Measurements from ENCODE around the gene ABI3. TPM values are rescaled to one million over a fixed set of nuclear protein-coding genes. Genes with fewer than 3 reads are reported as not detected.

ABI3 gene
- total and polyA plus RNA-seq, 2 donors (not counting 1 experiment from before 2014, with no cell fraction given) = 15.6 to 23.3 TPM

DNA sequence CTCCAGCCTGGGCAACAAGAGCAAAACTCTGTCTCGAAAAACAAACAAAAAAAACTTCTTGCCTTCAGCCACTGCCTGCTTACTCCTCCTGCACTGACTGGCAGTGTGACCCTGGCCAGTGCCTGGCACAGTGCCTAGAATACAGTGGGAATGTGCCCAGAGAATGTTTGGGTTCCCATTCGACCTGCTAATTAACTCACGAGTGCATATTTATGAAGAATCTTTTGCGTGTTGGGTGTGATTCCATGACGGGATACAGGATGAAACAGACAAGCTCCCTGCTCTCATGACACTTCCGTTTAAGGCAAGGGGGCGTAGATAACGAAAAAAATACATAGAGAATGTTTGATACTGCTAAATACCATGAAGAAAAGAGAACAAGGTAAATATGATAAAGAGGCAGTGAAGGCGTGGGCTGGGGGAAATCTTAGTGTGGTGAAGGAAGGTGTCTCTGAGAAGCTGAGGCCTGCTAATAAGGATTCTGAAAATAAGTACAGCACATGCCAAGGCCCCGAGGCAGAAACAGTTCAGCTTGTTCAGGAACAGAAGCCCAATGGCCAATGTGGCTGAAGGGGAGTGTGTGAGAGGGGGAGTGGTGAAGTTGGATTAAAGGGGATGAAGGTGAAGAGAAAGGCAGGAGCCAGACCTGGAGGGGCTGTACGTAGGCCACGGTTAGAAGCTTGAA lies 4.3 kb downstream of the ABI3 start:
- no peaks in the 10 kb centered on the region for H3K9me3 Mint-ChIP-seq (ENCODE audit: insufficient read depth)
- no peak overlapping the region for H3K4me3 ChIP-seq (ENCODE audit: control extremely low read depth in 1 of 5, extremely low read depth in 1 of 5, insufficient read depth in 1 of 5, low read depth in 2 of 5, low read length in 4 of 5)
- H3K9me3 ChIP-seq (ENCODE audit: control extremely low read depth in 1 of 3, control insufficient read depth in 2 of 3, insufficient read depth in 1 of 3, low read length in 2 of 3) = peaks cover 0 to 6% (median 0%) of the 10 kb centered on the region in 3 donors
- peaks cover 3 to 7% of the 10 kb centered on the region in 2 experiments for H3K36me3 ChIP-seq (replicated peaks in 1 of 2; ENCODE audit: control extremely low read depth in 1 of 2, control insufficient read depth in 1 of 2, extremely low read depth in 1 of 2, insufficient read depth in 2 of 2, low read length in 1 of 2)
- peak overlapping the region; percentile 66 for H3K4me3 Mint-ChIP-seq
- intact Hi-C loops (cut with micrococcal nuclease) = no loop called here
- H3K27ac ChIP-seq (ENCODE audit: low read length in 2 of 2) = peak overlapping the region; percentile 15 to 64
- H3K4me2 ChIP-seq (replicated peaks; ENCODE audit: low read depth, low read length, poor library complexity, severe bottlenecking) = peak overlapping the region; percentile 39
- no peak overlapping the region for H3K9ac ChIP-seq (ENCODE audit: low read length)
- H3K27ac Mint-ChIP-seq = peak overlapping the region; percentile 87
- no peak overlapping the region for H2AFZ ChIP-seq (ENCODE audit: insufficient read depth, low read depth, low read length, poor library complexity, severe bottlenecking)
- WGBS (ENCODE audit: insufficient coverage) = 59% methylated on average over 10 of the region's 12 CpGs
- peaks cover 70% of the 10 kb centered on the region for H3K79me2 ChIP-seq (ENCODE audit: control insufficient read depth, insufficient read depth, low read length)
- CTCF ChIA-PET = interaction anchor here (0.7 to 11.9 kb wide), 8 partner anchors 8 to 34 kb away, joined by 3 to 140 read pairs (median 5); partner anchors contain the start of gene PHOSPHO1
- TF ChIP-seq EZH2 (IDR thresholded peaks at IDR 0.05; ENCODE audit: borderline replicate concordance, insufficient read depth, low read depth, low read length, poor library complexity, severe bottlenecking) = no peak
- TF ChIP-seq, protein P1, sequence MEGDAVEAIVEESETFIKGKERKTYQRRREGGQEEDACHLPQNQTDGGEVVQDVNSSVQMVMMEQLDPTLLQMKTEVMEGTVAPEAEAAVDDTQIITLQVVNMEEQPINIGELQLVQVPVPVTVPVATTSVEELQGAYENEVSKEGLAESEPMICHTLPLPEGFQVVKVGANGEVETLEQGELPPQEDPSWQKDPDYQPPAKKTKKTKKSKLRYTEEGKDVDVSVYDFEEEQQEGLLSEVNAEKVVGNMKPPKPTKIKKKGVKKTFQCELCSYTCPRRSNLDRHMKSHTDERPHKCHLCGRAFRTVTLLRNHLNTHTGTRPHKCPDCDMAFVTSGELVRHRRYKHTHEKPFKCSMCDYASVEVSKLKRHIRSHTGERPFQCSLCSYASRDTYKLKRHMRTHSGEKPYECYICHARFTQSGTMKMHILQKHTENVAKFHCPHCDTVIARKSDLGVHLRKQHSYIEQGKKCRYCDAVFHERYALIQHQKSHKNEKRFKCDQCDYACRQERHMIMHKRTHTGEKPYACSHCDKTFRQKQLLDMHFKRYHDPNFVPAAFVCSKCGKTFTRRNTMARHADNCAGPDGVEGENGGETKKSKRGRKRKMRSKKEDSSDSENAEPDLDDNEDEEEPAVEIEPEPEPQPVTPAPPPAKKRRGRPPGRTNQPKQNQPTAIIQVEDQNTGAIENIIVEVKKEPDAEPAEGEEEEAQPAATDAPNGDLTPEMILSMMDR (IDR thresholded peaks at IDR 0.05) = no peak
- peaks cover 10% of the 10 kb centered on the region for H4K20me1 ChIP-seq (ENCODE audit: control insufficient read depth, insufficient read depth, low read length, poor library complexity, severe bottlenecking)
- H3K27me3 ChIP-seq (replicated peaks in 1 of 4; ENCODE audit: control extremely low read depth in 1 of 4, control insufficient read depth in 3 of 4, insufficient read depth in 4 of 4, low read length in 3 of 4) = no peaks in the 10 kb centered on the region
- peaks cover 87% of the 10 kb centered on the region for H3K4me1 Mint-ChIP-seq
- ATAC-seq (ENCODE audit: low read depth) (no peak), DNase-seq (peak; percentile 19)
- POLR2A ChIA-PET = interaction anchor here (2.3 kb wide), 1 partner anchor 22 kb away, joined by 19 read pairs; no protein-coding TSS in a partner anchor
- no peaks in the 10 kb centered on the region for H3K27me3 Mint-ChIP-seq
- H3K4me1 ChIP-seq (ENCODE audit: control insufficient read depth in 2 of 2, insufficient read depth in 2 of 2, low read length in 2 of 2) = peaks cover 92 to 100% of the 10 kb centered on the region in 2 donors

DNA sequence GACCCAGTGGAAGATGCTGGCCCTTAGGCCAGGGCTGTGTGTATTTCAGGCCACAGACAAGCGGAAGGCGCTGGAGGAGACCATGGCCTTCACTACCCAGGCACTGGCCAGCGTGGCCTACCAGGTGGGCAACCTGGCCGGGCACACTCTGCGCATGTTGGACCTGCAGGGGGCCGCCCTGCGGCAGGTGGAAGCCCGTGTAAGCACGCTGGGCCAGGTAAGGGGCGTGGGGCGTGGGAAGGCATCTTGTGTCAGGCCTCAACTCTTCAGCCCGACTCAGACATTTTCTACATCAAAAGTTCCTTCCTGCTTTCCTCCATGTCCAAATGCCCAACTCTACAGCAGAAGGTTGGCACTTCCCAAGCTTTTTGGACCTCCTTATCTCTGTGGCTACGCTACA lies 6.0 kb downstream of the ABI3 start:
- no peaks in the 10 kb centered on the region for H3K9me3 Mint-ChIP-seq (ENCODE audit: insufficient read depth)
- Histone ChIP-seq H3K4me1 (ENCODE audit: control insufficient read depth in 2 of 2, insufficient read depth in 2 of 2, low read length in 2 of 2) (peaks cover 85 to 90% of the 10 kb centered on the region in 2 donors), H3K9ac (ENCODE audit: low read length) (no peak overlapping the region), H3K27ac (ENCODE audit: low read length in 2 of 2) (peak overlapping the region; percentile 28 to 93), H3K4me2 (replicated peaks; ENCODE audit: low read depth, low read length, poor library complexity, severe bottlenecking) (peak overlapping the region; percentile 81), H3K9me3 (ENCODE audit: control extremely low read depth in 1 of 3, control insufficient read depth in 2 of 3, insufficient read depth in 1 of 3, low read length in 2 of 3) (peaks cover 0 to 7% (median 0%) of the 10 kb centered on the region in 3 donors), H3K27me3 (replicated peaks in 1 of 4; ENCODE audit: control extremely low read depth in 1 of 4, control insufficient read depth in 3 of 4, insufficient read depth in 4 of 4, low read length in 3 of 4) (no peaks in the 10 kb centered on the region), H2AFZ (ENCODE audit: insufficient read depth, low read depth, low read length, poor library complexity, severe bottlenecking) (no peak overlapping the region), H3K4me3 (ENCODE audit: control extremely low read depth in 1 of 5, extremely low read depth in 1 of 5, insufficient read depth in 1 of 5, low read depth in 2 of 5, low read length in 4 of 5) (no peak overlapping the region), H3K79me2 (ENCODE audit: control insufficient read depth, insufficient read depth, low read length) (peaks cover 53% of the 10 kb centered on the region), H3K36me3 (replicated peaks in 1 of 2; ENCODE audit: control extremely low read depth in 1 of 2, control insufficient read depth in 1 of 2, extremely low read depth in 1 of 2, insufficient read depth in 2 of 2, low read length in 1 of 2) (peaks cover 3 to 7% of the 10 kb centered on the region in 2 experiments), H4K20me1 (ENCODE audit: control insufficient read depth, insufficient read depth, low read length, poor library complexity, severe bottlenecking) (peaks cover 10% of the 10 kb centered on the region)
- H3K4me3 Mint-ChIP-seq = peak overlapping the region; percentile 68
- no peak for ATAC-seq (ENCODE audit: low read depth)
- TF ChIP-seq, protein P1 (IDR thresholded peaks at IDR 0.05) = no peak
- no peak for TF ChIP-seq EZH2 (IDR thresholded peaks at IDR 0.05; ENCODE audit: borderline replicate concordance, insufficient read depth, low read depth, low read length, poor library complexity, severe bottlenecking)
- DNase-seq = no peak
- peak overlapping the region; percentile 90 for H3K27ac Mint-ChIP-seq
- intact Hi-C loops (cut with micrococcal nuclease) = loop anchor here (1.0 kb wide), 1 partner anchor 11 kb away; no protein-coding TSS in a partner anchor
- WGBS (ENCODE audit: insufficient coverage) = 93% methylated on average over 13 of the region's 13 CpGs
- ChIA-PET POLR2A (interaction anchor here (2.3 kb wide), 1 partner anchor 23 kb away, joined by 19 read pairs; no protein-coding TSS in a partner anchor), CTCF (interaction anchor here (2.3 to 11.9 kb wide), 3 partner anchors 11 to 36 kb away, joined by 9 to 140 read pairs (median 21); partner anchors contain the start of gene PHOSPHO1)
- peaks cover 74% of the 10 kb centered on the region for H3K4me1 Mint-ChIP-seq
- no peaks in the 10 kb centered on the region for H3K27me3 Mint-ChIP-seq
